HFF-Myc (cell line): ENCODE results near the gene SEPTIN1.
A peak's percentile ranks its signal among the peaks of the same experiment; 100 is the strongest.

Experiments used
- DNase-seq: peaks from one replicate; pipeline ENCODE4 v3.0.0-alpha.2; 2011; ENCODE audit warnings: low read depth; ENCODE audit errors: extremely low read depth
- H3K4me3 ChIP-seq: replicated peaks from 2 replicates; pipeline ENCODE4 v1.5.1; 2011; ENCODE audit warnings: low read depth, mild to moderate bottlenecking, control low read depth, low read length
- TF ChIP-seq, protein P1 (sequence below): IDR thresholded peaks from 2 replicates; pipeline ENCODE4 v1.5.1; 2012; ENCODE audit warnings: mild to moderate bottlenecking, low read depth, low read length, control low read depth; ENCODE audit errors: missing control alignments

SEPTIN1 gene

DNA sequence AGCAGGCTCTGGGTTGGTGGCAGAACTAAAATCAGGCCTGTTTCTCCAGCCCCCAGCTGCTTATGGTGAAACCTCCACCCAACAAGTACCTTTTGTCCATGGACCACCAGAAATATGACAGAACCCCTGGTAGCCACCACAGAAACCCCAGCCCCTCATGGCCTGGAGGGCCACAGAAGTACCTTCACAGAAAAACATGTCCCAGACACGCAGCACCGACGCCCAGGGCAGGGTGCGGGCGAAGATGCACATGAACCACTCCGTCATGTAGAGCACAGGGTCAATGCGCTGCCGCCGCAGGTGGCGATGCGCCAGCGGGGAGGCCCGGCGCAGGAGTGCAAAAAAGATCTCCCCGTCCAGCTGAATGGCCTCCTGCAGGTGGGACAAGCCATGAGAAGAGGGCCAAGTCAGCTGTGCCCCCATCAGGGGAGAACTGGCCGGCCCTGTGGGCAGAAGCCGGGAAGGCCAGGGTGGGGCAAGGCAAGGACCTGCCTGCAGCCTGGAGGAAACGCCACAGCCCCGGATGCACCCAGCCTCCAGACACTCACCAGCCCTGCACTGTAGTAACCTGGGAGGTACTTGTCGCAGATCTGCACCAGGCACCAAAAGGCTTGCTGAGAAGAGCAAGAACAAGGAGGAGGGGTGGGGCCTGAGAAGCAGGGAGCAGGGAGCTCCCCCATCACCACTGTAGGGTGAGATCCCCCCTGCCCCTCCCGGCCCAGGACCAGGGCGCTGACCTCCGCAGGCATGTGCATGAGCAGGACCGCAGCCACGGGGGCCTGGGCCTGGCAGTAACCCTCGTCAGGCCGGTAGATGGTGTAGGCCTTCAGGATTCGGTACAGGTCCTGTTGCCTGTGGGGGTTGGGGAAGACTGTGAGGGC, 23.1 kb downstream of the SEPTIN1 start:
- TF ChIP-seq, protein P1, sequence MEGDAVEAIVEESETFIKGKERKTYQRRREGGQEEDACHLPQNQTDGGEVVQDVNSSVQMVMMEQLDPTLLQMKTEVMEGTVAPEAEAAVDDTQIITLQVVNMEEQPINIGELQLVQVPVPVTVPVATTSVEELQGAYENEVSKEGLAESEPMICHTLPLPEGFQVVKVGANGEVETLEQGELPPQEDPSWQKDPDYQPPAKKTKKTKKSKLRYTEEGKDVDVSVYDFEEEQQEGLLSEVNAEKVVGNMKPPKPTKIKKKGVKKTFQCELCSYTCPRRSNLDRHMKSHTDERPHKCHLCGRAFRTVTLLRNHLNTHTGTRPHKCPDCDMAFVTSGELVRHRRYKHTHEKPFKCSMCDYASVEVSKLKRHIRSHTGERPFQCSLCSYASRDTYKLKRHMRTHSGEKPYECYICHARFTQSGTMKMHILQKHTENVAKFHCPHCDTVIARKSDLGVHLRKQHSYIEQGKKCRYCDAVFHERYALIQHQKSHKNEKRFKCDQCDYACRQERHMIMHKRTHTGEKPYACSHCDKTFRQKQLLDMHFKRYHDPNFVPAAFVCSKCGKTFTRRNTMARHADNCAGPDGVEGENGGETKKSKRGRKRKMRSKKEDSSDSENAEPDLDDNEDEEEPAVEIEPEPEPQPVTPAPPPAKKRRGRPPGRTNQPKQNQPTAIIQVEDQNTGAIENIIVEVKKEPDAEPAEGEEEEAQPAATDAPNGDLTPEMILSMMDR, result no peak
- no peak for DNase-seq
- H3K4me3 ChIP-seq, result no peak overlapping the region

DNA sequence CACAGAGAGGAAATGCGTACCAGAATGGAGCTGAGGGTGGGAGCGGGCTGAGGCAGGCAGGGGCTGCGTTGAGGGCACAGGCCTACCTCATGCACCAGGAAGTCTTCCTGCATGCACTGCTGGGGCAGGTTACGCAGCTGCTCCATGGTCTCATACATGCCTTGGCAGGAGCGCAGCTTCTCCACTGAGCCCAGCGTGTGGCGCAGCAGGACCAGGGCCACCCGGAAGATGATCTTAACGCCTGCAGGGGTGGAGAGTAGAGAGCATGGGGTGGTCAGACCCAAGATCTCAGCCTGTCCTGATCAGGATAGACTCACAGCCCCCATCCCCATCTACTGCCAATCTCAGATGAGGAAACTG, 23.8 kb downstream of the SEPTIN1 start:
- DNase-seq, result no peak
- TF ChIP-seq, protein P1, result no peak
- no peak overlapping the region for H3K4me3 ChIP-seq

DNA sequence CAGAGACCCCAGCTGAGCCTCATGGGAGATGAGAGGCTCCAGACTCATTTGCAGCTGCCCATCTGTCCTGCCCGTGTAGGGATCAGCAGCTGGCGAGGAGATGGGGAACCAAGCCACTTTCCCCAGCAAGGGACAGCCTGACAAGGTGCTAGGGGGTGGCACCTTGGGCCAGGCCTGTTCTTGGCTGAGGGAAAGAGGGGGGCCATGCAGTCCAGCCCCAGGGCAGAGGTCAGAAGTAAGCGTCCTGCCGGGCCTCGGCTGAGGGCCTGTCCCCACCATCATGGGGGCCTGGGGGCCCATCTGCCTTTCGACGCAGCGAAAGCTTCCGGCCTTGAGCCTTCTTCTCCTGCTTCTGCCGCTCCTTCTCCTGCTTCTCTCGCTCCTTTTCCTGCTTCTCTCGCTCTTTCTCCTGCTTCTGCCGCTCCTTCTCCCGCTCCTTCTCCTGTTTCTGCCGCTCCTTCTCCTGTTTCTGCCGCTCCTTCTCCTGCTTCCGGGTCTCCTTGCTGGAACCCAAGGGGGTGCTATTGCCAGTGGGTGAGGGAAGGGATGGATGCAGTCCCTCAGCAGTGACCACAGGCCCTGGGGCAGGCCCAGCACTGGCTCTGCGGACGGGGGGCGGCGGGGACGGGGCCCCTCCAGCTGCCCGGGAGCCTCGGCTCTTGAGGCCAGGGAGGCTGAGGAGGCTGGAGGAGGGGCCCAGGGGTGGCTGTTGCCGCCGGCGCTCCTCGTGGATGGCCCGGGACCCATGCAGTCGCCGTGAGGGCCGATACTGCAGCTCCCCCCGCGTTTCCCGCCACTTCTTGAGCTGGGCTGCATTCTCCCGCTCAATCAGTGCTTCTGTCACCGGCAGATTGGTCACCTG, 24.4 kb downstream of the SEPTIN1 start:
- no peak for DNase-seq
- TF ChIP-seq, protein P1, result no peak
- no peak overlapping the region for H3K4me3 ChIP-seq

DNA sequence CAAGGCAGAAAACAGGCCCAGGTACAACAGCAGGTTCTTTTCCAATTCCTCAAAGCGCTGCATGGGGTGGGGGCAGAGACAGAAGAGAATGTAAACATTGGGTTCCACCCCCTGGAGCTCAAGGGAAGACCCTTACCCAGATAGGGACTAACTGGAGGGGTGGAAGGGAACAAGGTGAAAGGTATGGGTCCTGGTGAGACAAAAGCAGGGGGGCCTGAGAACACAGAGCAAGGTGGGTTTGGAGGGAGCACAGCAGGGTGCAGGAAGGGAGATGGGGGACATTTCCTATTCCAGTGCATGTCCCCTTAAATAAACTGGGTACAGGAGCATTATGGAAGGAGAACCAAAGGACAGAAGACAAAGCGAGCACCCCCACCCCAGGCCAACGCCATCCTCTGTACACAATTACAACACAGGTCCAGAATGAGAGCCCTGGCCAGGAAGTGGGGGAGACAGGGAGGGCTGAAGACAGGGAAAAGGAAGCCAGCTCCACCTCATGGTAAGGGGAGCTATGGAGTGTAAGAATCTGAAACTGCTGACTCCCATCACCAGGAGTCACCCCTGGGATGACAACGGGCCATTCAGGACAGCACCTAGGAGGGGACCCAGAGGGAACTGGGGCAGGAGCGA, 25.2 kb downstream of the SEPTIN1 start:
- TF ChIP-seq, protein P1, result no peak
- DNase-seq, result no peak
- H3K4me3 ChIP-seq, result no peak overlapping the region

DNA sequence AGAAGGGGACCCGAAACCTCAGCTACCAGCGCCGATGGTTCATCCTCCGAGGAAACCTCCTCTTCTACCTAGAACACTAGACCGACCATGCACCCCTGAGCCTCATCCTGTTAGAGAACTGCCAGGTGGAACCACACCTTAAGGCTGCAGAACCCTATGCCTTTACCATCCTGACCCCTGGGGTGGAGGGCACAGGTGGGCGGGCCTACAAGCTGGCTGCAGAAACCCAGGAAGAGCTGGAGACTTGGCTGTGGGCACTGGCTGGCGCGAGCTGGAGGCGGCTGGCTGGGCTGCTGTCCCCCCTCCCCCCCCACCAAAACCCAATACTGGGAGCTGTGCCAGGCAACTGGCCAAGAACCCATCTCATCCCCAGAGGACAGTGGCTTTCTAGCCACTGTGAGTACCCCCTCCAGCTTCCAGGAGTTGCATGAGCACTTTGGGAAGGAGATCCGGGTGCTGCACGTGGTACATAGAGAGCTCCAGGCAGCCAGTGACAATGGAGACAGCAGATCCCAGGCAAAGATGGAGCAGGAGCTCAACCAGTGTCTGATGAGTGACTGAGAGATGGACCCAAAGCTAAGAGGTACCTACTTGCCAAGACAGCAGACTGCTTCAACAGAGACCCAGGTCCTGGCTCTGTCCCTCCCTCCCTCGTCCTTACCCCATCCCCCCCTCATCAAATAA, 25.8 kb downstream of the SEPTIN1 start:
- DNase-seq, result no peak
- TF ChIP-seq, protein P1, result no peak
- H3K4me3 ChIP-seq, result peak overlapping the region; percentile 95

DNA sequence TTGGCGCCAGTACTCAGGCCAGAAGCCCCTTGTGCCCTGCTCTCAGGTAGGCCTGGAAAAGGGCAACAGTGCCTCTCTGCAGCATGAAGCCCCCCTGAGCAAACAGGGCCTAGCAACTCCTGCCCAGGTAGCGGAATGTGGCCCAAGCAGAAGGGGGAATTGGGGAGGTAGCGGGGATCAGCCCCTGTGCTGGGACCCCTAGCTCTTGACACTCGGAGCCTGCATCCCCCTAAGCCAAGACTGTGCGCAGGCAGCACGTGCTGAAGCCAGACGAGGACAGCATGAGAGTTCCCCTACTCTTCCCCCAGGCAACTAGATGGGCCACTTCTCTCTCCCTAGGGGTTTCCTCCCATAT, 26.4 kb downstream of the SEPTIN1 start:
- TF ChIP-seq, protein P1, result no peak
- DNase-seq, result no peak
- peak overlapping the region; percentile 95 for H3K4me3 ChIP-seq
